Tongue (tissue), 2 donors: ENCODE results near the gene SREK1. TPM values are rescaled to one million over a fixed set of nuclear protein-coding genes. Genes with fewer than 3 reads are reported as not detected.
A peak's percentile ranks its signal among the peaks of the same experiment; 100 is the strongest.
"Not testable (repeated sequence)": the region's sequence is repeated elsewhere in the genome, so short reads cannot be mapped to it uniquely, and the experiment has no call there.

Experiments
- DNase-seq: peaks from one replicate; pipeline ENCODE4 v3.0.0-alpha.2; 2015
- total RNA-seq: library from RNA; depleted of rRNA; stranded (reverse); fragments of >200 nt; gene quantifications from one replicate; pipeline ENCODE4 v1.2.3, GENCODE V29; 2014

The SREK1 gene
- 134 TPM for total RNA-seq

- DNase-seq: peak; percentile 97
Measured at GRCh38 chr5:66144074-66144833, at the start of gene SREK1. Gene SREK1 (plus strand): TSS chr5:66144300. CDS start chr5:66144377, 77 bp downstream.

- DNase-seq: no peak
Measured at GRCh38 chr5:66100851-66101250, 43.2 kb upstream of the SREK1 start.

- DNase-seq: no peak
Measured at GRCh38 chr5:66113160-66113559, 30.9 kb upstream of the SREK1 start.

GRCh38 chr5:66118304-66118703 lies 25.8 kb upstream of the SREK1 start:
- no peak for DNase-seq

GRCh38 chr5:66122379-66123034 lies 21.6 kb upstream of the SREK1 start:
- no peak for DNase-seq

- no peak for DNase-seq
Measured at GRCh38 chr5:66129144-66129543, 15.0 kb upstream of the SREK1 start.

- DNase-seq: no peak
Measured at GRCh38 chr5:66130493-66130892, 13.6 kb upstream of the SREK1 start.

GRCh38 chr5:66134407-66134861 lies 9.7 kb upstream of the SREK1 start:
- DNase-seq: no peak

- no peak for DNase-seq
Measured at GRCh38 chr5:66136053-66136452, 8.0 kb upstream of the SREK1 start.

- not testable (repeated sequence) for DNase-seq
Measured at GRCh38 chr5:66136944-66137343, 7.2 kb upstream of the SREK1 start.

- DNase-seq: no peak
Measured at GRCh38 chr5:66138637-66139317, 5.3 kb upstream of the SREK1 start.

- DNase-seq: no peak
Measured at GRCh38 chr5:66139318-66139712, 4.8 kb upstream of the SREK1 start.

- DNase-seq: no peak
Measured at GRCh38 chr5:66142417-66142816, 1.7 kb upstream of the SREK1 start.

GRCh38 chr5:66143473-66144073 lies 527 bp upstream of the SREK1 start:
- no peak for DNase-seq

GRCh38 chr5:66144834-66145390 lies 812 bp downstream of the SREK1 start:
- no peak for DNase-seq

- no peak for DNase-seq
Measured at GRCh38 chr5:66145737-66146136, 1.6 kb downstream of the SREK1 start.

GRCh38 chr5:66149950-66150349 lies 5.8 kb downstream of the SREK1 start:
- no peak for DNase-seq

GRCh38 chr5:66151030-66151429 lies 6.9 kb downstream of the SREK1 start:
- no peak for DNase-seq

GRCh38 chr5:66151491-66151890 lies 7.4 kb downstream of the SREK1 start:
- DNase-seq: no peak

- DNase-seq: no peak
Measured at GRCh38 chr5:66157046-66157445, 12.9 kb downstream of the SREK1 start.

GRCh38 chr5:66161356-66161755 lies 17.3 kb downstream of the SREK1 start:
- DNase-seq: no peak

GRCh38 chr5:66164044-66164790 lies 20.1 kb downstream of the SREK1 start:
- peak; percentile 23 for DNase-seq
